A673 (cell line): ENCODE data around the gene DDR1. TPM values are rescaled to one million over a fixed set of nuclear protein-coding genes. Genes with fewer than 3 reads are reported as not detected.

Source experiments
- BruUV-seq: library from RNA; stranded (reverse); fragments of 400-500 nt; replicated peaks from 2 replicates; lab custom pipeline; 2021; lab: Mats Ljungman, UMichigan
- CTCF ChIA-PET: fragments of 300-600 bp; sonication (Branson Sonifier 250); formaldehyde crosslinking; loops from one replicate; lab custom pipeline; 2022; ENCODE audit warnings: antibody characterized with exemption; lab: Charles Lee
- POLR2A ChIA-PET: fragments of 300-600 bp; sonication (Branson Sonifier 250); formaldehyde crosslinking; loops from one replicate; lab custom pipeline; 2022; ENCODE audit warnings: antibody characterized with exemption; ENCODE audit not compliant: low non-redundant PET; lab: Charles Lee
- DNase-seq: peaks from one replicate; pipeline ENCODE4 v3.0.0-alpha.2; 2015; ENCODE audit warnings: low spot score
- H3K27ac ChIP-seq: fragments of 200-600 bp; sonication (generic); 2 replicates; pipeline ENCODE4 v1.5.1; 2016; ENCODE audit warnings: mixed run types, low read depth, mild to moderate bottlenecking, mixed read lengths, antibody characterized with exemption, low read length; ENCODE audit not compliant: poor library complexity, severe bottlenecking
- H3K27me3 ChIP-seq: fragments of 200-600 bp; sonication (generic); replicated peaks from 2 replicates; pipeline ENCODE4 v1.6.1; 2017; ENCODE audit warnings: mixed run types, low read depth, mild to moderate bottlenecking, mixed read lengths, antibody characterized with exemption, low read length; ENCODE audit not compliant: insufficient read depth, poor library complexity
- H3K36me3 ChIP-seq: fragments of 200-600 bp; sonication (generic); 2 replicates; pipeline ENCODE4 v1.6.1; 2016; ENCODE audit warnings: mixed run types, mild to moderate bottlenecking, mixed read lengths, antibody characterized with exemption, low read length; ENCODE audit not compliant: insufficient read depth, poor library complexity, severe bottlenecking
- H3K4me1 ChIP-seq: fragments of 200-600 bp; sonication (generic); 2 replicates; pipeline ENCODE4 v1.6.1; 2017; ENCODE audit warnings: mixed run types, mild to moderate bottlenecking, mixed read lengths, antibody characterized with exemption, low read length; ENCODE audit not compliant: insufficient read depth, poor library complexity, severe bottlenecking
- H3K4me3 ChIP-seq: fragments of 200-600 bp; sonication (generic); 2 replicates; pipeline ENCODE4 v1.5.1; 2016; ENCODE audit warnings: low read depth, mixed run types, mild to moderate bottlenecking, mixed read lengths, low read length; ENCODE audit not compliant: poor library complexity, severe bottlenecking
- H3K9me3 ChIP-seq: fragments of 200-600 bp; sonication (generic); 2 replicates; pipeline ENCODE4 v1.6.1; 2016; ENCODE audit warnings: mixed run types, low read depth, mild to moderate bottlenecking, mixed read lengths, antibody characterized with exemption, low read length; ENCODE audit not compliant: poor library complexity, severe bottlenecking
- EZH2 ChIP-seq: fragments of 200-600 bp; sonication (generic); IDR thresholded peaks from 2 replicates; pipeline ENCODE4 v1.6.1; 2017; ENCODE audit warnings: borderline replicate concordance, low read depth, mild to moderate bottlenecking, mixed read lengths, antibody characterized with exemption, low read length; ENCODE audit not compliant: poor library complexity, severe bottlenecking
- intact Hi-C: fragments of 100-400 bp; cut with micrococcal nuclease; formaldehyde crosslinking; loops from one replicate; pipeline ENCODE4 v1.10.0; 2022; ENCODE audit not compliant: unreplicated experiment
- total RNA-seq: library from RNA; stranded (reverse); gene quantifications from 2 replicates; pipeline ENCODE4 v1.2.3, GENCODE V29; 2021
- TF ChIP-seq, protein P1 (sequence below): fragments of 300-800, 200-600 bp; sonication (generic); conservative IDR thresholded peaks from 2 replicates; pipeline ENCODE4 v1.5.1; 2017; ENCODE audit warnings: low read depth, mild to moderate bottlenecking, antibody characterized with exemption, low read length, moderate library complexity, mixed read lengths

The DDR1 gene
- total RNA-seq, 1 experiment from 2014 or later, result 57.9 TPM

DNA sequence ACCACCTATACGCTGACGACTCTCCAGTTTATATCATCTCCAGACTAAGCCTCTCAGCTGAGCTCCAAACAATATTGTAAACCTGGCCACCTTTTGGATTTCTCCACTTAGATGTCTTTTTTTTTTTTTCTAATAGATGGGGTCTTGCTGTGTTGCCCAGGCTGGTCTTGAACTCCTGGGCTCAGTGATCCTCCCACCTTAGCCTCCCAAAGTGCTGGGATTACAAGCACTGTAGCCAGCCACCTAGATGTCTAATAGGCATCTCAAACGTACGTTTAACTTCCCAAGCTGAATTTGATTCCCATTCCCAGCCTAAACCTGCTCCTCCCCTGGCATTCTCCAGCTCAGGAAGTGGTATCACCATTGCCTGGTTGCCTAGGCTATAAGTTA lies 5.2 kb downstream of the DDR1 start:
- BruUV-seq, result no TSS peak
- CTCF ChIA-PET, result no interaction called here

DNA sequence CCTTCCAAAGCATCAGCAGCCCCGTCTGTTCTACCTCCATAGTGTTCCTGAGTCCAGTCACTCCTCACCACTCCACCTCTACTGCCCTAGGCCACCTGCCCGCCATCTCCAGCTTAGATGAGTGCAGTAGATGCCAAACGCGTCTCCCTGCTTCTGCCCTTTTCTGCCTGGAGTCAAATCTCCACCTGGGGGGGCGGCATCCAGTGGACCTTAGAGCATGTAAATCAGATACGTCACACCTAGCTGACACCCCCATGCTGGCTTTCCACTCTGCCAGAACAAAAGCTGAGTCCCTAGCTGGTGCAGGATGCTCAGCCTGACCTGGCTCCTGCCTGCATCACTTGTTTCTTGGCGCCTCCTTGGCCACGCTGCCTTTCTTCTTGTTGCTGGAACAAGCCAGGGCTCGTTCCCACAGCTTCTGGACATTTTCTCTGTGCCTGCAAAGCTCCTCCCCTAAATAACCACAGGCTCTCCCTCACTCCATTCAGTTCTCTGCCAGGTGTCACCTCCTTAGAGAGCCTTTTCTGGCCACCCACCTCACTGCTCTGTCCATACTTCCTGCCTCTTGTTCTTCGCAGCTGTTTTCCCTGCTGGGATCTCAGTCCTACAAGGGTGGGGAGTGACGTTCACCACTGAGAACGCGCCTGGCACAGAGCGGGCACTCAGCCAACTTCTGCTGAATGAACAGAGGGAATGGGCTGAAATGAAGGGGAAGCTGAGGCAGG lies 5.8 kb downstream of the DDR1 start:
- H3K27me3 ChIP-seq, result no peaks in the 10 kb centered on the region
- intact Hi-C loops, result loop anchor here (10.0 kb wide), 1 partner anchor 335 kb away; the partner anchor contains the start of genes GNL1 and PRR3
- H3K27ac ChIP-seq, result no peak overlapping the region

More for the DNA sequence above, 5.2 kb downstream of the DDR1 start:
- DNase-seq, result no peak
- Histone ChIP-seq H3K36me3 (peaks cover 13% of the 10 kb centered on the region), H3K4me3 (no peak overlapping the region), H3K4me1 (peaks cover 40% of the 10 kb centered on the region), H3K9me3 (no peaks in the 10 kb centered on the region), H3K27me3 (no peaks in the 10 kb centered on the region), H3K27ac (no peak overlapping the region)
- intact Hi-C loops, result loop anchor here (10.0 kb wide), 1 partner anchor 335 kb away; the partner anchor contains the start of genes GNL1 and PRR3
- POLR2A ChIA-PET, result no interaction called here
- no peak for TF ChIP-seq EZH2
- TF ChIP-seq, protein P1, sequence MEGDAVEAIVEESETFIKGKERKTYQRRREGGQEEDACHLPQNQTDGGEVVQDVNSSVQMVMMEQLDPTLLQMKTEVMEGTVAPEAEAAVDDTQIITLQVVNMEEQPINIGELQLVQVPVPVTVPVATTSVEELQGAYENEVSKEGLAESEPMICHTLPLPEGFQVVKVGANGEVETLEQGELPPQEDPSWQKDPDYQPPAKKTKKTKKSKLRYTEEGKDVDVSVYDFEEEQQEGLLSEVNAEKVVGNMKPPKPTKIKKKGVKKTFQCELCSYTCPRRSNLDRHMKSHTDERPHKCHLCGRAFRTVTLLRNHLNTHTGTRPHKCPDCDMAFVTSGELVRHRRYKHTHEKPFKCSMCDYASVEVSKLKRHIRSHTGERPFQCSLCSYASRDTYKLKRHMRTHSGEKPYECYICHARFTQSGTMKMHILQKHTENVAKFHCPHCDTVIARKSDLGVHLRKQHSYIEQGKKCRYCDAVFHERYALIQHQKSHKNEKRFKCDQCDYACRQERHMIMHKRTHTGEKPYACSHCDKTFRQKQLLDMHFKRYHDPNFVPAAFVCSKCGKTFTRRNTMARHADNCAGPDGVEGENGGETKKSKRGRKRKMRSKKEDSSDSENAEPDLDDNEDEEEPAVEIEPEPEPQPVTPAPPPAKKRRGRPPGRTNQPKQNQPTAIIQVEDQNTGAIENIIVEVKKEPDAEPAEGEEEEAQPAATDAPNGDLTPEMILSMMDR, result no peak

DNA sequence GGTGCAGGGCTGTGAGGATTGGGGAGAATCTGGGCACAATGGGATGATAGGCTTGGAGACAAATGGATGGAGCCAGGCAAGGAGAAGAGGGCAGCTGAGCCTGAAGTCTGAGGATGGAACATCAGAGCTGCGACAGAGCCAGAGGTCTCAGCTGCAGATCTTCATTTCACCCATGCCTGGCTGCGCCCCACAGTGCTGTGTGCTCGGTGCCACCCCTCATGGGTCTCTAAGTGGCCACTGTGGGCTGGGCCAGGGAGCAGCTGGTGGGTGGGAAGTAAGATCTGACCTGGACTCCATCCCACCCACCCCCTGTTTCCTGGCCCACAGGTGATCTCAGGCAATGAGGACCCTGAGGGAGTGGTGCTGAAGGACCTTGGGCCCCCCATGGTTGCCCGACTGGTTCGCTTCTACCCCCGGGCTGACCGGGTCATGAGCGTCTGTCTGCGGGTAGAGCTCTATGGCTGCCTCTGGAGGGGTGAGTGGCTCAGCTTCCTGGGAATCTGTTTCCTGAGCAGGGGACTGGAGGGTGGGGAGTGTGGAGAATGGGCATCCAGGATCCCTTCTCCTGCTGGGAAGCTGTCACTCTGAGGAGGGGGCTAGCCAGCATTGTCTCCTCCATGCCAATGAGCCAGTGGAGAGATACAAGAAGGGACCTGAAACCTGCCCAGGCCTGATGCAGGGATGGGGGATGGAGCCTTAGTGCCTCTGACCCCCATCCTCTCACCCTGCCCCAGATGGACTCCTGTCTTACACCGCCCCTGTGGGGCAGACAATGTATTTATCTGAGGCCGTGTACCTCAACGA lies 6.5 kb downstream of the DDR1 start:
- DNase-seq, result no peak
- H3K4me1 ChIP-seq, result peaks cover 33% of the 10 kb centered on the region
- H3K4me3 ChIP-seq, result no peak overlapping the region
- peaks cover 13% of the 10 kb centered on the region for H3K36me3 ChIP-seq
- no peaks in the 10 kb centered on the region for H3K27me3 ChIP-seq
- BruUV-seq, result no TSS peak
- ChIA-PET CTCF (no interaction called here), POLR2A (no interaction called here)
- no peak overlapping the region for H3K27ac ChIP-seq
- intact Hi-C loops, result no loop called here
- H3K9me3 ChIP-seq, result no peaks in the 10 kb centered on the region
- TF ChIP-seq, protein P1, result no peak
- no peak for TF ChIP-seq EZH2

More for the DNA sequence above, 5.8 kb downstream of the DDR1 start:
- DNase-seq, result no peak
- Histone ChIP-seq H3K9me3 (no peaks in the 10 kb centered on the region), H3K4me1 (peaks cover 40% of the 10 kb centered on the region), H3K4me3 (no peak overlapping the region), H3K36me3 (peaks cover 13% of the 10 kb centered on the region)
- ChIA-PET POLR2A (interaction anchor here (0.6 kb wide), 1 partner anchor 16 kb away, joined by 5 read pairs; no protein-coding TSS in a partner anchor), CTCF (no interaction called here)
- no TSS peak for BruUV-seq
- no peak for TF ChIP-seq EZH2
- TF ChIP-seq, protein P1, result no peak
